ENCODE measurements around the gene CTR9. TPM values are rescaled to one million over a fixed set of nuclear protein-coding genes. Genes with fewer than 3 reads are reported as not detected.

Gene CTR9
- polyA plus RNA-seq, 5 donors, result 47.4 to 63.7 (median 61.7) TPM

DNA sequence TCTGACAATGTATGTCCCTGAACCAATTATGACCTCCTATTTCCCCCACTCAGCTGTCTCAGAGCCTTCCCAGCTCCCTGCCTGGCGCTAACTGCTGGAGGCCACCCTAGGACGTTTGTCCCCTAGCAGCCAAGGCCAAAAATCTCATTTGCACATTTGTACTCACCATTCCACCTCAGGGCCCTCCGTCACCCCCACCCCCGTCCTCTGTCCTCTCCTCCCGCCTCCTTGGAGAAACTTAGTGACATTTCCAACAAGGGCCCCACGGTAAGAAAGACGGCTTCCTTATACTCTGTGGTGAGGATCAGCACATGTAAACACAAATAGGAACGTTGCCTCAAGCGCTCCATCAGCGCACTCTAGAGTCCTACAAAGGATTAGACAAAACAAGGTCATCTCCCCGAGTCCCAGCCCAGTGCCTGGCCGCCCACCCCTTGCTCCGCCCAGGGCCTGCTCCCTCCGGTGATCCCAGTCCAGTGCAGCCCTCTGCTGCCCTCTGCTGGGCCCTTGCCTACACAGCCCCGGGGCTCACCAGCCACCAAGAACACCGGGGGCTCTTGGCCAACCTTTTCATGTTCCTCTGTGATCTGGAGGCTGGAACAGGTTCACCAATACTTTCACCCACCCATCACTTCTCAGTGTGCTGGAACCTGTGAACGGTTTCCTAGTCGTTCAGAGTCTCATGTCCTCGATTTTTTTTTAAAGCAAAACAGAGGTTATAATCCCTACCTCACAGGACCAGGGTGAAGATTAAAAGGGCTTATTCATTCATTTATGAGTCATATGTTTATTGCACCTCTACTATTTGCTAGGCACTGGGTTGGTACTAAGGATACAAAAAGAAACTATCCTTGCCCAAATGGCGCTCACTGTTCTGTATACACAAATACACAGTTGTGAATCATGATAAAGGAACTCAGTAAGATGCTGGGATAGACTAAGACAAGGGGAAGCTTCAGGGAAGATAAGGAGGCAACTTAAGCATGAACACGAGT is 15.3 kb upstream of the CTR9 start:
- peak; percentile 90 to 93 for DNase-seq

DNA sequence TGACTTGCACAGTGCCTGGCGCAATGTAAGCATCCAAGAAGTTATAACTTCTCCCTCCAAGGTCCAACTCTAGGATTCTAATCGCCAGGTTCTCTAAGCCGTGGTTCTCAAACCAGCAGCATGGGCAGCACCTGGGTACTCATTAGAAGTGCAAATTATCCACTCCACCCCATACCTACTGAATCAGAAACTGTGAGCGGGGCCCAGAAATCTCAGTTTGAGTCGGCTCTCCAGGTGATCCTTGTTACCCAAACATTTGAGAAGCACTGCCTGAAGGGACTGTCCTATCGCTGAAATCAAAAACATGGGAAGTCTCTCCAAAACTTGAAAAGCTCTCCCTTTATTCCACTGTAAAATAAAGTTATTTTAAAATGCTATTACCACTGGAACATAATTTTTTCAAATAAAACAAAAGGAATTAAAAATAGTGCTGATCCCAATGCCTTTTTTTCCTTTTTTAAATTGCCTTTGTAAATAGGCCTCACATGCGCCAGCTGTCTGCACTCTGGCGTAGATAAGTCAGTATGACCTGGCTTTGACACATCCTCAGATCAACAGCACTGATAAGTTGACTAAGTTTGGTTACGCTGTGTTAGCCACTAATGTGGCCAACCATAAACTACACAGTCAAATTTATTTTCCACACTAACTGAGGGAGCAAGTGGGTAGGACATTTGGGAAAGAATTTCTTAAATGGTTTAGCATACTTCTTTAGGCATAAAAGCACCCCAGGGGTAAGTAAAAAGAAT is 8.4 kb upstream of the CTR9 start:
- DNase-seq, result no peak

DNA sequence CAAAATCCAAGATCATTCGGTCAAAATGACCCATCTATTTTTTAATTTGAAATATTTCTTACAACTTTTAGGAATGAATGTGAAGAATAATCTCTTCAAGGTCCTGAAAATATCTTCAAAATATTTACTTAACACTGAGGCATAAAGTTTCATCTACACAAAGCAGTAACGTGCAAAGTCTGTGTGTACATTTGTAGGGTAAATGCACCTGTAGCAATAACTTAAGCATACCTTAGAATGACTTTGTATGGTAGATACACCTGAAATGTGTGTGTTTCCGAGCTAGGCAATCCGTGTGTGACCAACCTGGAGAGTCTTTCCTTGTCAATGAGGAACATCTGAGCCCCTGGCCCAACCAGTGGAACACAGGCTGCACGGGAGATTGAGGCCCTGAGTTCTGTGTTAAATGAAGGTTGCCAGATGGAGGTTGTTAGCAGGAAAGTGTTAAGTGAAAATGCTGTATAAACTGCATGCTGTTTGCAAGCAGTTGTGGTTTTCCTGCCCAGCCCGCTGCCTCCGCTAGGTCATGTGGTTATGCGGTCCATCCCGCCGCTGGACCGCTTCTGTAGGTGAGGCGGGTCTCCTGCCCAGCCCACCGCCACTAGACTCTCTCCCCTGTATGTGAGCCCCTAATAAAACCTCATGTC is 7.6 kb upstream of the CTR9 start:
- DNase-seq, result no peak

DNA sequence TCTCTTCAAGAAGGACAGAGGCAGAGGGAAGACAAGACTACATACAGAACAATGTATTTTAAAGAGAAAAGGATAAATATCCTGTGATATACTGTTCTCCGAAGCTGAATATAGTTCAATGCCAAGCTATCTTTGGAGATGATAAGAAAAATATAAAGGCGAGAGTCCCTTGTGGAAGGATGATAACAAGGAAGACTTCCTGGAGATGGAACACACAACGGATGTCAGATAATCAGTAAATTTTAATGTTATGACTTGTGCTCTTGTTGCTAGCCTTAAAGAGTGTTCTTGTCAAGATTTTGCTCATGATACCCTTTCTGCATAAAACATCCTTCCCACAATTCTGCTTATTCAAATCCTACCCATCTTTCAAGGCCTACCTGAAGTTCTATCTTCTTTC is 6.8 kb upstream of the CTR9 start:
- DNase-seq, result no peak

DNA sequence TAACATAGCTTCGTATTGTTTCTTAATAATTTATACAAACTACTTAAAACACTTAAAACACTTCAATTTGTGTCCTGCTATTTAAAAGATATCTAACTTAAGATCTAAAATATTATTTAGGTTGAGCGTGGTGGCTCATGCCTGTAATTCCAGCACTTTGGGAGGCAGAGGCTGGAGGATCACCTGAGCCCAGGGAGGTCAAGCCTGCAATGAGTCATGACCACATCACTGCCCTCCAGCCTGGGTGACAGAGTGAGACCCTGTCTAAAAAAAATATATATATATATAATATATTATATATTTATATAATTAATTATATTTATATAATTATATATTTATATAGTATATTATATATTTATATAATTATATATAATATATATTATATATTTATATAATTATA is 4.2 kb upstream of the CTR9 start:
- DNase-seq, result no peak

GRCh38 chr11:10747733-10748132 is 3.3 kb upstream of the CTR9 start:
- DNase-seq, result no peak

DNA sequence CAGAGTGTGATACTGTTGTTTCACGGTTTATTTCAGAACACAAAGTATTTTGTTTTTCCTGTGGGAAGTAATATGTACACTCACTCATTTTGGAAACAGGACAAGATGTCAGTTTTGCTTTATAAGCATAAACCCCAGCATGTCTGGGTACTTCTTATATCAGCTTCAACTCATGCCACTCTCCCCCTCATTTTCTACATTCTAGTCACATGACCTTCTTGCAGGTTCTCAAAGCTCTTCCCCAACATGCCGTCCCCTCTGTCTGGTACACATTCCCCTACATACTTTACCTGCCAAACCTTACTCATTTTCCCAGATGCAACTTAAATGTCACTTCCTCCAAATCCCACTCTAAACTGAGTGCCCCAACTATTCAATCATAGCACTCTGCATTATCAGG is 1.6 kb upstream of the CTR9 start:
- DNase-seq, result no peak

DNA sequence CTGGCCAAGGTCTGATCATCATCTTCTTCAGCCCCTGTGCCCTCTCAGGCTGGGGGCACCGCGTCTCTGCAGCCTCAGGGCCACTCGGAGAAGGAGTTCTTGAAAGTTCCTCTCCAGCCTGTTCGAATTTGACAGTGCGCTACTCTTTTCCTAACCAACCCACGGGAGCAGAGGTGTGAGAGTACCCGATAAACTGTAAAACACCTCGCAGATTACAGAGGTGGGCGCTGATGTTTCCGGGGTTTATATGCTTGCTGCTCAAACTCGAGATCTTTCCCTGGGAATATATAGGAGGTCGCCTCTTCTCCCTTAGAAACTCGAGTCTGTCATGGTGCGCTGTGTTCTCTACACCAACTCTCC is 515 bp downstream of the CTR9 start:
- no peak for DNase-seq

DNA sequence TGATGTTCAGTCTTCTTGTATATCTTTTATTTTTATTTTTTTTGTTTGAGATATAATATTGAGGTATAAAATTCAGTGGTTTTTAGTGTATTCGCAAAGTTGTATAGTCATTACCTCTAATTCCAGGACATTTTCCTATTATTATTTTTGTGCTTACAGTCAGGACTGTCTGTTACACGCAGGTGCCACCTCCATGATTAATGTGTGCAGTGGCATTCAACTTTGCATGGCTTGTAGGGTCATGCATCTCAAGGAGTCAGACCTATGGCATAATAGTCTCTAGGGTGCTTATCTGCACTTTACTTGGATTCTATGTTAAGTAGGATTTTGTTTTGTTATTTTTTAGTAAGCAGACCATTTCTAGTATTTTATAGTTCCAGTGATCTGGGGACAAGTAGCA is 1.0 kb downstream of the CTR9 start:
- DNase-seq, result no peak

GRCh38 chr11:10752486-10752885 is 1.4 kb downstream of the CTR9 start:
- DNase-seq, result no peak

GRCh38 chr11:10758957-10759356 is 7.9 kb downstream of the CTR9 start:
- no peak for DNase-seq

GRCh38 chr11:10761085-10761698 is 10.1 kb downstream of the CTR9 start:
- DNase-seq, result no peak

- DNase-seq, result no peak
Observed at GRCh38 chr11:10762185-10762584, 11.1 kb downstream of the CTR9 start.

DNA sequence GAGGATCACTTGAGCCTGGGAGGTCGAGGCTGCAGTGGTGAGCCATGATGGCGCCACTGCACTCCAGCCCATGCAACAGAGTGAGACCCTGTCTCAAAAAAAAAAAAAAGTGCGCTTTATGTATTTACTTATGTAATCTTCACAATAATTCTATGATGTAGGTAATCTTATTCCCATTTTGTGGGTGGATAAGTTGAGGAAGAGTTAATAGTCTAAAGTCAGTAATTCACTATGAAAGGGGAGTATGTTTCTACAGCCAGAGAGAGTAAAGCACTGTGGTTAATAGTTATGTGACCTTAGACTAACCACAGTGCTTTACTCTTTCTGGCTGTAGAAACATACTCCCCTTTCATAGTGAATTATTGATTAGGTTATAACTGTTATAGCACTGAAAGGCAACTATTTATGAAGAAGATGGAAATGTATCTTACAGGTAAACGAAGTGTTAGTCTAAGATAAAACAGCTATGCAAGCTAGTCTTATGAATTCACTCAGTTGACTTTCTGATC is 11.9 kb downstream of the CTR9 start:
- no peak for DNase-seq

- DNase-seq, result no peak
Observed at GRCh38 chr11:10763766-10764165, 12.7 kb downstream of the CTR9 start.

- DNase-seq, result no peak
Observed at GRCh38 chr11:10764412-10764811, 13.4 kb downstream of the CTR9 start.

GRCh38 chr11:10770626-10771254 is 19.7 kb downstream of the CTR9 start:
- peak in 1 of 2 donors; percentile 31 for DNase-seq

DNA sequence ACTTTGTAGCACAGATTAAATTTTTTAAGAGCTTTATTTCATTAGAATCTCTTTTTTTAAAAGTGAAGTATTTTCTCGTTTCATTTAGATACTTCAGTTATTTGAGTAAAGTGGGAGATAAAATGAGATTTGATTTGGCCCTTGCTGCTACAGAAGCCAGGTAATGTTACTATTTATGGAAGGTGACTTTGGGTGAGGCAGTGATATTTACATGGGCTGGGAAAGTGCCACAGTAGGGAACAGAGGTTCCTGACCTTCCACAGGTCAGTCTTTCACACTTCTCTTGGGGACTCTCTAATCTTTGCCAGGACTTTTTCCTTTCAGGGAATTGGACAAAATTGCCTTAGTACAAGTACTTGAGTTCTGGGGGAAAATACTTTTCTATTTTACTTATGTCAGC is 20.4 kb downstream of the CTR9 start:
- no peak for DNase-seq

- no peak for DNase-seq
Observed at GRCh38 chr11:10774811-10775210, 23.8 kb downstream of the CTR9 start.

DNA sequence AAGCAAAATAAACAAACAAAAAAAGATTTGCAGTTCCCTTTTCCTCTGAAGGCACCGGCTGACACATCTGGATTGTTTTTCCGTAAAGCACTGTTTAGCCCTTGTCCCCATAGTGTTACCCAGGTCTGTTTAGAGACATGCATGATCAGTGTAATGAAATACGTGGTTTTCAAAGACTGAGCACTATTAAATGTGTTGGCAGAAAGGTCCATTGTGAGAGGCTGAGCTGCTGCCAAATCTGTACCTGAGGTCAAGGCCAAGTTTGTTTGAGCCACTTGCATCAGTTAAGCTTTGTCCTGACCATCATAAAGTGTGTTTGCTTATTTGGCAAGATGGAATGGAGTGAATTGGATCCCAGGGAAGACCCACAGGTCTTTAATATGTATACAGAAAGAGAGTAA is 26.3 kb downstream of the CTR9 start:
- no peak for DNase-seq

GRCh38 chr11:10777806-10778205 is 26.8 kb downstream of the CTR9 start:
- DNase-seq, result no peak

All from right lung (tissue), 5 donors.